ENCODE measurements around the gene LRRFIP1.

DNA sequence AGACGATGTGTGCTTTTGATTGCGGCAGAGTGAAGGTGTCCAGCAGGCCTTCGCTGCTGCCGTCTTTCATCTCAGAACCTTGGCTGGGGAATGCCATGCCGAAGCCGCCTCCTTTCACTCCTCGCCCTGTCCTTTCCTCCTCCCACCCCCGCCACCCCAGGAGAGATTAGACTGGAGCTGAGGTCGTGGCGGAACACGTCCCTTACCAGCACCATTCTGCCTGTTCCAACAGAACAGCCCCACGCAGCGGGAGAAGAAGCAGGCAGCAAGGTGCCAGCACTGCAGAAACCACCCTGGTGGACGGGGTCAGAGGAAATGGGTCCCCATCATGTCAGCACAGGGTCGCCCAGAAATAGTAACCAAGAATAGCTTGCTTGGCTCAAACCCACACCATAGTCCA is 146.4 kb downstream of the LRRFIP1 start:
- no peak for TF ChIP-seq CTCF (IDR thresholded peaks at IDR 0.05)
- TF ChIP-seq POLR2A (IDR thresholded peaks at IDR 0.05), result no peak
